Measurements from ENCODE around the gene MYO18A.

GRCh38 chr17:29197516-29198272, 17.5 kb upstream of the MYO18A start:
- TF ChIP-seq REST (IDR thresholded peaks at IDR 0.05; ENCODE audit: insufficient read depth in 1 of 2, low read depth in 2 of 2, low read length in 2 of 2), result no peak
- TF ChIP-seq POLR2AphosphoS5 (IDR thresholded peaks at IDR 0.05; ENCODE audit: low read depth, low read length), result no peak
- no peak for TF ChIP-seq TAF1 (IDR thresholded peaks at IDR 0.05; ENCODE audit: borderline replicate concordance, insufficient read depth, low read length)
- no peak for TF ChIP-seq SIN3A (IDR thresholded peaks at IDR 0.05; ENCODE audit: borderline replicate concordance, insufficient read depth, low read length)
- TF ChIP-seq FOXP2 (optimal IDR thresholded peaks at IDR 0.05; ENCODE audit: borderline replicate concordance, extremely low read depth, extremely low read length, insufficient read depth), result no peak
